Neural progenitor cell (in vitro differentiated cells): ENCODE measurements around the gene SMCHD1. TPM values are rescaled to one million over a fixed set of nuclear protein-coding genes. Genes with fewer than 3 reads are reported as not detected.
A peak's percentile ranks its signal among the peaks of the same experiment; 100 is the strongest.

Experiments
- DNase-seq: peaks from one replicate; pipeline ENCODE4 v3.0.0-alpha.2; 2016; ENCODE audit warnings: low spot score
- H2AFZ ChIP-seq: fragments of 200-600 bp; sonication (generic); replicated peaks from 2 replicates; pipeline ENCODE4 v1.6.1; 2016; ENCODE audit warnings: antibody characterized with exemption
- H3F3A ChIP-seq: fragments of 200-600 bp; sonication (generic); 2 replicates; pipeline ENCODE4 v1.6.1; 2016; ENCODE audit warnings: antibody characterized with exemption, low read depth
- H3K27ac ChIP-seq: fragments of 200-600 bp; sonication (generic); 2 replicates; pipeline ENCODE4 v1.5.1; 2016; ENCODE audit warnings: mild to moderate bottlenecking
- H3K27me3 ChIP-seq: fragments of 200-600 bp; sonication (generic); 2 replicates; pipeline ENCODE4 v1.6.1; 2016; ENCODE audit warnings: mild to moderate bottlenecking, moderate library complexity
- H3K36me3 ChIP-seq: fragments of 200-600 bp; sonication (generic); 2 replicates; pipeline ENCODE4 v1.5.1; 2016
- H3K4me1 ChIP-seq: fragments of 200-600 bp; sonication (generic); 2 replicates; pipeline ENCODE4 v1.6.1; 2016; ENCODE audit warnings: mixed run types
- H3K4me2 ChIP-seq: fragments of 200-600 bp; sonication (generic); 2 replicates; pipeline ENCODE4 v1.6.1; 2016
- H3K4me3 ChIP-seq: fragments of 200-600 bp; sonication (generic); 2 replicates; pipeline ENCODE4 v1.5.1; 2016
- H3K79me2 ChIP-seq: fragments of 200-600 bp; sonication (generic); 2 replicates; pipeline ENCODE4 v1.6.1; 2016; ENCODE audit warnings: low read depth
- H3K9ac ChIP-seq: fragments of 200-600 bp; sonication (generic); 2 replicates; pipeline ENCODE4 v1.6.1; 2016
- H3K9me3 ChIP-seq: fragments of 200-600 bp; sonication (generic); 2 replicates; pipeline ENCODE4 v1.5.1; 2016; ENCODE audit warnings: low read depth
- H4K20me1 ChIP-seq: fragments of 200-600 bp; sonication (generic); 2 replicates; pipeline ENCODE4 v1.6.1; 2016; ENCODE audit warnings: low read depth
- H3K27ac Mint-ChIP-seq: 3 replicates; pipeline ENCODE4 v1.8.0; 2021; ENCODE audit warnings: mixed read lengths
- H3K27me3 Mint-ChIP-seq: 2 replicates; pipeline ENCODE4 v1.8.0; 2022; ENCODE audit warnings: low read depth, mild to moderate bottlenecking, inconsistent platforms, moderate library complexity, mixed read lengths; ENCODE audit not compliant: insufficient read depth
- H3K36me3 Mint-ChIP-seq: 3 replicates; pipeline ENCODE4 v1.8.0; 2021; ENCODE audit warnings: mixed read lengths
- H3K4me1 Mint-ChIP-seq: 3 replicates; pipeline ENCODE4 v1.8.0; 2021; ENCODE audit warnings: mixed read lengths
- H3K4me3 Mint-ChIP-seq: 3 replicates; pipeline ENCODE4 v1.8.0; 2021; ENCODE audit warnings: mild to moderate bottlenecking, moderate library complexity, mixed read lengths
- H3K9me3 Mint-ChIP-seq: 3 replicates; pipeline ENCODE4 v1.8.0; 2020; ENCODE audit warnings: mixed read lengths
- EZH2 ChIP-seq: fragments of 200-600 bp; sonication (generic); IDR thresholded peaks from 2 replicates; pipeline ENCODE4 v1.6.1; 2017; ENCODE audit warnings: antibody characterized with exemption, mild to moderate bottlenecking, moderate library complexity
- EZH2phosphoT487 ChIP-seq: fragments of 200-600 bp; sonication (generic); IDR thresholded peaks from 2 replicates; pipeline ENCODE4 v1.6.1; 2017; ENCODE audit warnings: antibody characterized with exemption
- total RNA-seq: library from RNA; depleted of rRNA; stranded (reverse); fragments of >200 nt; gene quantifications from 2 replicates; pipeline ENCODE4 v1.2.3, GENCODE V29; 2015; ENCODE audit warnings: low replicate concordance
- TF ChIP-seq, protein P1 (sequence below): fragments of 200-600 bp; sonication (generic); IDR thresholded peaks from 2 replicates; pipeline ENCODE4 v1.5.1; 2017; ENCODE audit warnings: antibody characterized with exemption, mild to moderate bottlenecking

The SMCHD1 gene
- total RNA-seq, 1 donor from 2014 or later, result 127 TPM

DNA sequence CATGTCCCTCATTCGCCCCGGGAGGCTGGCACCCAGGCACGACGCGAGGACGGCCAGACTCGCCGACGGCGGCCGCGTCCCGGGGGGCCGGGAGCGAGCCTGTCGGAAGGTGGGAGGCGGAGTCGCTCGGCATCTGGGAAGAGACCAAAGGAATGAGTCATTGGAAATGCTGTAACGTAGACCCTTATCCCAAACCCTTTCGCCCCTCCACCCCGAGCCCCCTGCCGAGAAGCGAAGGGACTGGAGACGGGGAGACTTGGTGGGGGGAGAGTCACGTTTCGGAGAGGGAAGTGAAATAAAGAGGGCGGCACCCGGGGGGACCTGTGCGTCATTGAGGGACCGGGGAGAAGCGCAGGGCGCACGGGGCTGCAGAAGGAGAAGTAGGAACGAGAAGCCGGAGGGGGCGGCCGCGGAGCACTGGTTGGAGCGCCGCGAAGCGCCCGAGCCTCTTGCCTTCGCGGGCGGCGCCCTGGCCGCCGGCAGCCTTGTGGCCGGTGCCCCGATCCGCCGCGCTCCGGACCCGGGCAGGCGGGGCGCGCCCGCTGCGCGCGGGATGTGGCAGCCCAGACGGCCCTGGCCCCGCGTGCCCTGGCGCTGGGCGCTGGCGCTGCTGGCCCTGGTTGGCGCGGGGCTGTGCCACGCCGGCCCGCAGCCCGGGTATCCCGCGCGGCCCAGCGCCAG, 191.2 kb downstream of the SMCHD1 start, which contains the start of gene EMILIN2:
Gene EMILIN2, plus strand, starts transcription at position 371 of the 681 bp plus-strand sequence. Its CDS starts 183 bp downstream, at position 554.
- peak within 1 kb of the TSS; percentile 68 for H3K4me3 ChIP-seq
- no peak within 1 kb of the TSS for H3K27ac ChIP-seq
- Mint-ChIP-seq H3K9me3 (no peaks in the 10 kb centered on the region), H3K4me3 (peak within 1 kb of the TSS; percentile 92), H3K27me3 (peaks cover 35% of the 10 kb centered on the region), H3K36me3 (no peaks in the 10 kb centered on the region), H3K27ac (no peak within 1 kb of the TSS), H3K4me1 (peaks cover 25% of the 10 kb centered on the region)
- no peak within 1 kb of the TSS for H3K9ac ChIP-seq
- peak; percentile 70 for DNase-seq
- no peak for TF ChIP-seq EZH2
- TF ChIP-seq, protein P1, sequence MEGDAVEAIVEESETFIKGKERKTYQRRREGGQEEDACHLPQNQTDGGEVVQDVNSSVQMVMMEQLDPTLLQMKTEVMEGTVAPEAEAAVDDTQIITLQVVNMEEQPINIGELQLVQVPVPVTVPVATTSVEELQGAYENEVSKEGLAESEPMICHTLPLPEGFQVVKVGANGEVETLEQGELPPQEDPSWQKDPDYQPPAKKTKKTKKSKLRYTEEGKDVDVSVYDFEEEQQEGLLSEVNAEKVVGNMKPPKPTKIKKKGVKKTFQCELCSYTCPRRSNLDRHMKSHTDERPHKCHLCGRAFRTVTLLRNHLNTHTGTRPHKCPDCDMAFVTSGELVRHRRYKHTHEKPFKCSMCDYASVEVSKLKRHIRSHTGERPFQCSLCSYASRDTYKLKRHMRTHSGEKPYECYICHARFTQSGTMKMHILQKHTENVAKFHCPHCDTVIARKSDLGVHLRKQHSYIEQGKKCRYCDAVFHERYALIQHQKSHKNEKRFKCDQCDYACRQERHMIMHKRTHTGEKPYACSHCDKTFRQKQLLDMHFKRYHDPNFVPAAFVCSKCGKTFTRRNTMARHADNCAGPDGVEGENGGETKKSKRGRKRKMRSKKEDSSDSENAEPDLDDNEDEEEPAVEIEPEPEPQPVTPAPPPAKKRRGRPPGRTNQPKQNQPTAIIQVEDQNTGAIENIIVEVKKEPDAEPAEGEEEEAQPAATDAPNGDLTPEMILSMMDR, result no peak
- peak; percentile 71 for TF ChIP-seq EZH2phosphoT487
- peak within 1 kb of the TSS; percentile 99 for H3K4me2 ChIP-seq
- no peaks in the 10 kb centered on the region for H3K79me2 ChIP-seq
- peaks cover 4% of the 10 kb centered on the region for H4K20me1 ChIP-seq
- H3K9me3 ChIP-seq, result no peaks in the 10 kb centered on the region
- peaks cover 10% of the 10 kb centered on the region for H3K4me1 ChIP-seq
- H2AFZ ChIP-seq, result peak within 1 kb of the TSS; percentile 89
- no peaks in the 10 kb centered on the region for H3K36me3 ChIP-seq
- peaks cover 74% of the 10 kb centered on the region for H3K27me3 ChIP-seq
- H3F3A ChIP-seq, result peaks cover 24% of the 10 kb centered on the region

DNA sequence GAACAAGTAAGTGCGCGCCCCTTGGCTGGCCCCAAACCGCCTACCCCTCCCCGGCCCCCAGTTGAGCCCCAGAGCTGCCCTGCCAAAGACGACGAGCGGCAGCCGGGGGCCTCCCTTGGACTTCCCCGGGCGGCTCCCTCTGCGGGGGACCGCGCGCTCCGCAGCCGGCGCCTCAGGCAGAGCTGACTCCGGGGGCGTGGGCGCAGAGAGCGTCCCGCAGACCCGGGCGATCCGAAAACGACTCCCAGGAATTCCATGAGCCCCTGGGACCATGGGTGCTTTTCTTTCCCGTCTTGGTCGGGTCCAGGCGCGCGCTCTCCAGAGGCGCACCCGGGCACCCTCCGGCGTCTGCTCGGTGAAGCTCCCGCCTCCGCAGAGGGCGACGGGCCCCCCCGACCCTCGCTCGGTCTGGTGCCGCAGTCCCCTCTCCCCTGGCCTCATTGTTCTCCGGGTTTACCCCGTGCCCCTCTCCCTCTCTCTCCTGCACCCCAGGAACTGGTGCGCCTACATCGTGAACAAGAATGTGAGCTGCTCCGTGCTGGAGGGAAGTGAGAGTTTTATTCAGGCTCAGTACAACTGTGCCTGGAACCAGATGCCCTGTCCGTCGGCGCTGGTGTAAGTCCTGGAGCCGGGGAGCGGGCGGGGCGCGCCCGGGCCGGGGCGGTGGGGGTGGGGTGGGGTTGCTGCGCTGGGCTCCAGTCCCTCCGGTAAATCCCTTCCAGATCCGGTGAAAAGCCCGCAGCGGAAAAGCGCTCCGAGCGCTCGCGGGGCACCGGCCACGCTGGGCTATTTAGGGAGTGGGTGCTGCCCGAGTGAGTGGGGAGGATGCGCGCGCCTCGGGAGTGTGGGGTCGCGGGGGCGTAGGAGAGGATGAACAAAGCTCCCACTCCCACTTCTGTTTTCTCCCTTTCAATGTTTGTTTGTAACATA, 192.1 kb downstream of the SMCHD1 start:
- peak overlapping the region; percentile 89 for H2AFZ ChIP-seq
- peak; percentile 73 for DNase-seq
- Mint-ChIP-seq H3K27me3 (peaks cover 35% of the 10 kb centered on the region), H3K27ac (no peak overlapping the region), H3K9me3 (no peaks in the 10 kb centered on the region), H3K4me3 (peak overlapping the region; percentile 92), H3K36me3 (no peaks in the 10 kb centered on the region), H3K4me1 (peaks cover 25% of the 10 kb centered on the region)
- peak overlapping the region; percentile 68 for H3K4me3 ChIP-seq
- H3F3A ChIP-seq, result peaks cover 24% of the 10 kb centered on the region
- H3K79me2 ChIP-seq, result no peaks in the 10 kb centered on the region
- H3K27ac ChIP-seq, result no peak overlapping the region
- H3K27me3 ChIP-seq, result peaks cover 74% of the 10 kb centered on the region
- H3K9ac ChIP-seq, result no peak overlapping the region
- peaks cover 4% of the 10 kb centered on the region for H4K20me1 ChIP-seq
- H3K36me3 ChIP-seq, result no peaks in the 10 kb centered on the region
- peak overlapping the region; percentile 99 for H3K4me2 ChIP-seq
- peaks cover 13% of the 10 kb centered on the region for H3K4me1 ChIP-seq
- H3K9me3 ChIP-seq, result no peaks in the 10 kb centered on the region
- TF ChIP-seq, protein P1, result no peak
- TF ChIP-seq EZH2phosphoT487, result peak; percentile 57
- peak; percentile 60 for TF ChIP-seq EZH2

DNA sequence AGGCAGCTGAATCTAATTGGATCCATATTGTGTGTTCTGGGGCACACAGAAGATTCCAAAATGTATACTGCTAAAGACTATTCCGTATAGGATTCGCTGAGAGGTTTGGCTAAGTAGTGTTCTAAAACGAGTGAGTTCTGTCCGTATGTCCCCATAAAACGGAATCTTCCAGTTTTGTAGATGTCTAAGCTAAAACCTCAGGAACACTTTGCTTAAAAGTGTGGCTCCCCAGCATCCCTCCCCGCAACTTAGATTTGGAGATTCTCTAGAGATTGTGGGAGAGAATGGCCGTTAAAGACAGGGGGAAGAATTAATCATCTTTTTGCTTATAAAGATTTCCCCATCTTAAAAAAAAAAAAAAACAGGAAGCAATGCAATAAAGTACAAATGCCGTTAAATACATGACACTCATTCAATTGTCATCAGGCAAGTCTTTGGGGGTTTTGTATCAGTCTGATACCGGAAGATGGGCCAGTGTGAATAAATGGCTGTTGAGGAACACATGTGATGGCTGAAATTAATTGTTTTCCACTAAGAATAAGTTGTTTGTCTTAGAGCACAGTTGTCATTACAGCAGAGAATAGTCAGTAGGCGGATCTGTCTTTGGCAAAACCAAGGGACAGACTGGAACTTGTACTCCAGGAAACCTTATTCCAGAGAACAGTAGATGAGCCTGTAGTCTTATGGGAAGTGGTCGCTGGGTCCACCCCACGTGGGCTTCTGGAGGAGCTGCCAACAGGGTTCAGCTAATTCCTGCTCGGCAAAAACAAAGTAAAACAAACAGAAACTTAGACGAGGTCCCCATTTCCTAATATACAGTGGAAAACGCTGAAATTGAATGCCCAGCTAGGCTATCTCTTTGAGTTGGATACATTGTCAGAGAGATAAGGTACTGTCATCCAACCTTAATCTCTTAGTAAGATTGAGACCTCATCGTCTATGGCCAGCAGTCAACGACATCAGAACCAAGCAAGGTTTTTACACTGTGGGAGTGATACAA, 193.0 kb downstream of the SMCHD1 start:
- H3K4me1 Mint-ChIP-seq, result peaks cover 25% of the 10 kb centered on the region
- Histone ChIP-seq H3K79me2 (no peaks in the 10 kb centered on the region), H3K4me1 (peaks cover 13% of the 10 kb centered on the region), H3K9me3 (no peaks in the 10 kb centered on the region), H3K27me3 (peaks cover 69% of the 10 kb centered on the region), H2AFZ (peak overlapping the region; percentile 89), H3K9ac (no peak overlapping the region), H3F3A (peaks cover 24% of the 10 kb centered on the region), H3K4me2 (peak overlapping the region; percentile 99), H3K4me3 (peak overlapping the region; percentile 68), H3K36me3 (no peaks in the 10 kb centered on the region), H3K27ac (no peak overlapping the region), H4K20me1 (peaks cover 4% of the 10 kb centered on the region)
- TF ChIP-seq, protein P1, result no peak
- TF ChIP-seq EZH2phosphoT487 (no peak), EZH2 (no peak)
- no peak for DNase-seq
- peaks cover 33% of the 10 kb centered on the region for H3K27me3 Mint-ChIP-seq
- peak overlapping the region; percentile 92 for H3K4me3 Mint-ChIP-seq
- no peaks in the 10 kb centered on the region for H3K36me3 Mint-ChIP-seq
- H3K27ac Mint-ChIP-seq, result no peak overlapping the region
- H3K9me3 Mint-ChIP-seq, result no peaks in the 10 kb centered on the region
